WTC11 (cell line): ENCODE data around the gene SYPL2.

Experiments used
- PRDM15 ChIP-seq: sonication (generic); formaldehyde crosslinking; IDR thresholded peaks from 2 replicates; pipeline ENCODE4 v1.8.0; 2022; ENCODE audit warnings: missing genetic modification reagents
- ZNF317 ChIP-seq: sonication (generic); formaldehyde crosslinking; IDR thresholded peaks from 2 replicates; pipeline ENCODE4 v1.8.1; 2023; ENCODE audit warnings: low read depth, mild to moderate bottlenecking, moderate library complexity, missing genetic modification reagents, borderline replicate concordance
- TF ChIP-seq, protein P1 (sequence below): fragments of 200-600 bp; IDR thresholded peaks from 2 replicates; pipeline ENCODE4 v1.8.0; 2022; ENCODE audit warnings: antibody characterized with exemption

GRCh38 chr1:109468061-109468460, 1.7 kb downstream of the SYPL2 start:
- TF ChIP-seq PRDM15 (CRISPR knock-in tag) = no peak
- TF ChIP-seq, protein P1, sequence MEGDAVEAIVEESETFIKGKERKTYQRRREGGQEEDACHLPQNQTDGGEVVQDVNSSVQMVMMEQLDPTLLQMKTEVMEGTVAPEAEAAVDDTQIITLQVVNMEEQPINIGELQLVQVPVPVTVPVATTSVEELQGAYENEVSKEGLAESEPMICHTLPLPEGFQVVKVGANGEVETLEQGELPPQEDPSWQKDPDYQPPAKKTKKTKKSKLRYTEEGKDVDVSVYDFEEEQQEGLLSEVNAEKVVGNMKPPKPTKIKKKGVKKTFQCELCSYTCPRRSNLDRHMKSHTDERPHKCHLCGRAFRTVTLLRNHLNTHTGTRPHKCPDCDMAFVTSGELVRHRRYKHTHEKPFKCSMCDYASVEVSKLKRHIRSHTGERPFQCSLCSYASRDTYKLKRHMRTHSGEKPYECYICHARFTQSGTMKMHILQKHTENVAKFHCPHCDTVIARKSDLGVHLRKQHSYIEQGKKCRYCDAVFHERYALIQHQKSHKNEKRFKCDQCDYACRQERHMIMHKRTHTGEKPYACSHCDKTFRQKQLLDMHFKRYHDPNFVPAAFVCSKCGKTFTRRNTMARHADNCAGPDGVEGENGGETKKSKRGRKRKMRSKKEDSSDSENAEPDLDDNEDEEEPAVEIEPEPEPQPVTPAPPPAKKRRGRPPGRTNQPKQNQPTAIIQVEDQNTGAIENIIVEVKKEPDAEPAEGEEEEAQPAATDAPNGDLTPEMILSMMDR = no peak
- no peak for TF ChIP-seq ZNF317
